H1 (cell line): ENCODE data around the gene RNU4-1. TPM values are rescaled to one million over a fixed set of nuclear protein-coding genes. Genes with fewer than 3 reads are reported as not detected.

Source experiments
- CTCF ChIA-PET: fragments of 300-600 bp; sonication (Branson Sonifier 250); formaldehyde crosslinking; loops from one replicate; lab custom pipeline; 2021; ENCODE audit not compliant: partially characterized antibody; lab: Charles Lee
- POLR2A ChIA-PET: fragments of 300-600 bp; sonication (Branson Sonifier 250); formaldehyde crosslinking; loops from one replicate; lab custom pipeline; 2021; ENCODE audit warnings: inconsistent platforms; ENCODE audit not compliant: partially characterized antibody; lab: Charles Lee
- DNase-seq, 2 experiments: peaks; one replicate each; pipeline versions ENCODE4 v3.0.0 to v3.0.0-alpha.2; 2010 to 2022; ENCODE audit warnings: low spot score in 2 of 2, low read depth in 1 of 2, mixed read lengths in 1 of 2
- FAIRE-seq: peaks from 2 replicates; lab custom pipeline; 2011; peaks lifted over from hg19 to GRCh38; lab: Jason Lieb, UNC
- H2AFZ ChIP-seq: 2 replicates; pipeline ENCODE4 v1.8.1; 2012; ENCODE audit warnings: low read length, inconsistent platforms
- H2AK5ac ChIP-seq: 2 replicates; pipeline ENCODE4 v1.6.1; 2013; ENCODE audit warnings: low read depth, low read length
- H2BK120ac ChIP-seq: replicated peaks from 2 replicates; pipeline ENCODE3; 2013; ENCODE audit warnings: low read depth, low read length, inconsistent platforms
- H2BK12ac ChIP-seq: 2 replicates; pipeline ENCODE4 v1.6.1; 2013; ENCODE audit warnings: low read depth, low read length
- H2BK15ac ChIP-seq: 2 replicates; pipeline ENCODE4 v1.6.1; 2013; ENCODE audit warnings: low read length
- H2BK20ac ChIP-seq: 2 replicates; pipeline ENCODE4 v1.6.1; 2013; ENCODE audit warnings: low read length
- H2BK5ac ChIP-seq: 2 replicates; pipeline ENCODE4 v1.6.1; 2013; ENCODE audit warnings: low read depth, low read length
- H3K14ac ChIP-seq: 2 replicates; pipeline ENCODE4 v1.6.1; 2013; ENCODE audit warnings: inconsistent platforms; ENCODE audit not compliant: insufficient read length
- H3K18ac ChIP-seq: 2 replicates; pipeline ENCODE4 v1.6.1; 2013; ENCODE audit warnings: low read length; ENCODE audit errors: extremely low read depth
- H3K23ac ChIP-seq: 2 replicates; pipeline ENCODE4 v1.6.1; 2013; ENCODE audit warnings: inconsistent platforms; ENCODE audit not compliant: insufficient read length
- H3K23me2 ChIP-seq: 2 replicates; pipeline ENCODE4 v1.6.1; 2013; ENCODE audit warnings: low read depth, low read length
- H3K27ac ChIP-seq: 2 replicates; pipeline ENCODE4 v1.6.1; 2011; ENCODE audit warnings: low read depth, low read length, inconsistent platforms
- H3K27me3 ChIP-seq, 4 experiments: replicated peaks in 1 of 4; 1 replicate in 1 of 4; 2 replicates in 3 of 4; pipeline versions ENCODE4 v1.6.1 to v1.8.1; 2011 to 2013; ENCODE audit warnings: low read length in 3 of 4, mild to moderate bottlenecking in 3 of 4, inconsistent platforms in 2 of 4, mixed read lengths in 2 of 4, moderate library complexity in 1 of 4; ENCODE audit not compliant: control insufficient read depth in 3 of 4, insufficient read depth in 3 of 4; ENCODE audit errors: extremely low read depth in 1 of 4
- H3K36me3 ChIP-seq, 4 experiments: 2 replicates each; pipeline versions ENCODE4 v1.6.1 to v1.8.1; 2011 to 2013; ENCODE audit warnings: mild to moderate bottlenecking in 4 of 4, low read length in 3 of 4, moderate library complexity in 2 of 4, control low read depth in 1 of 4, inconsistent platforms in 1 of 4; ENCODE audit not compliant: insufficient read depth in 4 of 4, control insufficient read depth in 2 of 4
- H3K4ac ChIP-seq: replicated peaks from 2 replicates; pipeline ENCODE3; 2013; ENCODE audit warnings: low read length, low read depth, mixed read lengths, inconsistent platforms; ENCODE audit not compliant: insufficient read length
- H3K4me1 ChIP-seq, 4 experiments: replicated peaks in 1 of 4; 1 replicate in 1 of 4; 2 replicates in 3 of 4; pipeline versions ENCODE4 v1.6.1 to v1.8.1; 2011 to 2013; ENCODE audit warnings: low read length in 3 of 4, inconsistent platforms in 2 of 4, mixed read lengths in 1 of 4; ENCODE audit not compliant: insufficient read depth in 4 of 4, control insufficient read depth in 3 of 4
- H3K4me2 ChIP-seq, 2 experiments: 2 replicates each; pipeline versions ENCODE4 v1.6.1 to v1.8.1; 2011 to 2013; ENCODE audit warnings: low read depth in 2 of 2, low read length in 2 of 2, control low read depth in 1 of 2, inconsistent platforms in 1 of 2, mild to moderate bottlenecking in 1 of 2; ENCODE audit not compliant: insufficient read depth in 1 of 2
- H3K4me3 ChIP-seq, 4 experiments: fragments of 200-600, 300-600 bp in 1 of 4; sonication (generic), shearing (Covaris generic), sonication (Bioruptor Twin) in 1 of 4; 2 replicates each; pipeline versions ENCODE4 v1.5.1 to v1.8.1; 2011 to 2016; ENCODE audit warnings: low read length in 4 of 4, low read depth in 3 of 4, control low read depth in 2 of 4, inconsistent platforms in 2 of 4, mild to moderate bottlenecking in 2 of 4, mixed read lengths in 1 of 4, moderate library complexity in 1 of 4; ENCODE audit not compliant: insufficient read depth in 2 of 4; ENCODE audit errors: extremely low read depth in 1 of 4
- H3K56ac ChIP-seq: replicated peaks from 2 replicates; pipeline ENCODE3; 2013; ENCODE audit warnings: low read depth, mild to moderate bottlenecking, mixed read lengths, low read length, inconsistent platforms; ENCODE audit not compliant: insufficient read length
- H3K79me1 ChIP-seq: 2 replicates; pipeline ENCODE4 v1.6.1; 2013; ENCODE audit warnings: low read depth, low read length, control low read depth
- H3K79me2 ChIP-seq, 2 experiments: 2 replicates each; pipeline versions ENCODE4 v1.6.1 to v1.8.1; 2012 to 2013; ENCODE audit warnings: low read length in 2 of 2, mild to moderate bottlenecking in 2 of 2, inconsistent platforms in 1 of 2; ENCODE audit not compliant: insufficient read depth in 2 of 2, control insufficient read depth in 1 of 2
- H3K9ac ChIP-seq, 4 experiments: replicated peaks in 1 of 4; 1 replicate in 1 of 4; 2 replicates in 3 of 4; pipeline versions ENCODE4 v1.6.1 to v1.8.1; 2011 to 2013; ENCODE audit warnings: low read depth in 3 of 4, low read length in 3 of 4, control low read depth in 2 of 4, mild to moderate bottlenecking in 2 of 4, moderate library complexity in 2 of 4, inconsistent platforms in 1 of 4; ENCODE audit errors: extremely low read depth in 1 of 4
- H3K9me3 ChIP-seq, 2 experiments: 2 replicates each; pipeline versions ENCODE4 v1.6.1 to v1.8.1; 2012 to 2013; ENCODE audit warnings: mild to moderate bottlenecking in 2 of 2, moderate library complexity in 2 of 2, control low read depth in 1 of 2, inconsistent platforms in 1 of 2, low read depth in 1 of 2, low read length in 1 of 2, mixed read lengths in 1 of 2; ENCODE audit not compliant: insufficient read depth in 2 of 2
- H4K20me1 ChIP-seq, 2 experiments: replicated peaks in 1 of 2; 2 replicates each; pipeline versions ENCODE3 to v1.8.1; 2011 to 2013; ENCODE audit warnings: inconsistent platforms in 2 of 2, low read length in 2 of 2, mild to moderate bottlenecking in 1 of 2; ENCODE audit not compliant: insufficient read depth in 2 of 2, control insufficient read depth in 1 of 2
- H4K5ac ChIP-seq: 2 replicates; pipeline ENCODE4 v1.6.1; 2013; ENCODE audit warnings: low read length, low read depth, mixed read lengths, inconsistent platforms; ENCODE audit not compliant: insufficient read length
- H4K8ac ChIP-seq: 2 replicates; pipeline ENCODE4 v1.8.0; 2013; ENCODE audit warnings: mild to moderate bottlenecking, moderate library complexity, low read length, inconsistent platforms; ENCODE audit not compliant: insufficient read depth; ENCODE audit errors: extremely low read depth
- H4K91ac ChIP-seq: replicated peaks from 2 replicates; pipeline ENCODE3; 2013; ENCODE audit warnings: low read length, mixed read lengths, inconsistent platforms; ENCODE audit not compliant: insufficient read length
- BRCA1 ChIP-seq: IDR thresholded peaks from 2 replicates; pipeline ENCODE4 v1.6.1; 2012; ENCODE audit warnings: low read depth, low read length, improper control_type of control experiment
- CBX5 ChIP-seq: fragments of 300-800, 300-1000 bp; sonication (generic); IDR thresholded peaks from 2 replicates; pipeline ENCODE4 v1.7.1; 2016; ENCODE audit warnings: antibody characterized with exemption, low read length, low read depth
- CREB1 ChIP-seq: IDR thresholded peaks from 2 replicates; pipeline ENCODE4 v1.6.1; 2012; ENCODE audit warnings: inconsistent platforms
- JUN ChIP-seq: IDR thresholded peaks from 2 replicates; pipeline ENCODE4 v1.6.1; 2011; ENCODE audit warnings: low read depth, mild to moderate bottlenecking, improper control_type of control experiment, low read length
- PHF8 ChIP-seq: fragments of 200-600 bp; sonication (generic); conservative IDR thresholded peaks from 2 replicates; pipeline ENCODE4 v1.7.1; 2012; ENCODE audit warnings: low read depth, mild to moderate bottlenecking, inconsistent platforms, low read length, moderate library complexity
- RBBP5 ChIP-seq: IDR thresholded peaks from 2 replicates; pipeline ENCODE4 v1.7.1; 2012; ENCODE audit warnings: low read depth, mild to moderate bottlenecking, inconsistent platforms, low read length, moderate library complexity, borderline replicate concordance
- RFX5 ChIP-seq: IDR thresholded peaks from 2 replicates; pipeline ENCODE4 v1.6.1; 2011; ENCODE audit warnings: low read depth, low read length, improper control_type of control experiment, borderline replicate concordance
- SP4 ChIP-seq: IDR thresholded peaks from 2 replicates; pipeline ENCODE4 v1.6.1; 2012; ENCODE audit warnings: low read length, inconsistent platforms
- ZNF274 ChIP-seq: IDR thresholded peaks from 2 replicates; pipeline ENCODE4 v1.7.0; 2012; ENCODE audit warnings: low read length, borderline replicate concordance; ENCODE audit errors: extremely low read depth
- WGBS, 2 experiments: shearing (Covaris generic) in 1 of 2; methylation state at CpG; one replicate each; pipeline versions ENCODE4 v1.1.6 to v1.1.7; 2013 to 2015; ENCODE audit warnings: low lambda C conversion rate in 2 of 2, mixed read lengths in 2 of 2, inconsistent platforms in 1 of 2, low coverage in 1 of 2, missing lambda C conversion rate in 1 of 2; ENCODE audit not compliant: insufficient replicate concordance in 2 of 2, insufficient coverage in 1 of 2, insufficient read length in 1 of 2; ENCODE audit errors: extremely low coverage in 1 of 2, missing lambda C conversion rate in 1 of 2; 5-methylcytosine and 5-hydroxymethylcytosine counted together
- polyA plus RNA-seq, 7 experiments: library from polyadenylated mRNA; depleted of rRNA in 3 of 7; stranded (reverse) in 5 of 7; unstranded in 2 of 7; fragments of >200 nt in 5 of 7; fragments of 200-250 nt in 2 of 7; gene quantifications; 1 replicate in 5 of 7; 2 replicates in 1 of 7; 4 replicates in 1 of 7; pipeline versions ENCODE4 v1.2.1 to v1.2.3, GENCODE V29; 2011 to 2013; ENCODE audit warnings: missing spikeins in 2 of 7, mixed read lengths in 2 of 7
- total RNA-seq: library from RNA; stranded (reverse); fragmentation: NEBNext Ultra II Directional; extraction: Animal tissue kit (Norgen Biotek cat#: 25700); gene quantifications from 2 replicates; pipeline ENCODE4 v1.2.1, GENCODE V29; 2021

Gene RNU4-1
- total and polyA plus RNA-seq, 2 of the 8 experiments (the other 6 are each of a cell fraction or from before 2014, with no cell fraction given) = under 0.01 to 1,424 TPM

- Histone ChIP-seq H3K9ac (no peak overlapping the region), H3K27me3 (no peaks in the 10 kb centered on the region), H3K36me3 (no peaks in the 10 kb centered on the region), H3K4me1 (peaks cover 17 to 40% (median 27%) of the 10 kb centered on the region in 4 experiments), H3K23me2 (peaks cover 8% of the 10 kb centered on the region; the same call in 1 of the 2 replicates), H2AFZ (no peak overlapping the region), H3K23ac (no peak overlapping the region), H2BK20ac (no peak overlapping the region), H2BK12ac (no peak overlapping the region), H2AK5ac (0 out of 2 replicates have a peak overlapping the region, but pooled peaks have one; percentile 70), H3K18ac (no peak overlapping the region), H2BK15ac (no peak overlapping the region), H4K5ac (no peak overlapping the region), H3K79me1 (peaks cover 26% of the 10 kb centered on the region), H4K8ac (0 out of 2 replicates have a peak overlapping the region, but pooled peaks have one; percentile 37), H3K14ac (no peak overlapping the region), H3K4me2 (no peak overlapping the region), H3K79me2 (peaks cover 35 to 91% of the 10 kb centered on the region in 2 experiments), H3K4ac (no peak overlapping the region), H3K27ac (no peak overlapping the region), H2BK5ac (no peak overlapping the region), H4K20me1 (peaks cover 8 to 18% of the 10 kb centered on the region in 2 experiments), H4K91ac (no peak overlapping the region), H2BK120ac (no peak overlapping the region), H3K56ac (no peak overlapping the region), H3K4me3 (no peak overlapping the region), H3K9me3 (no peaks in the 10 kb centered on the region)
- DNase-seq (no peak), FAIRE-seq (no peak)
- 93% methylated on average over 5 of the region's 5 CpGs; no CpG with 5 or more reads in 1 of the 2 experiments for WGBS, 2 experiments
- POLR2A ChIA-PET = interaction anchor here (0.5 to 88.3 kb wide), 3 partner anchors 7 to 66 kb away, joined by 3 to 4270 read pairs (median 4270); partner anchors contain the start of genes GCN1, PXN, RNU4-1 and RNU4-2
- CTCF ChIA-PET = interaction anchor here (0.7 to 34.8 kb wide), 6 partner anchors 16 to 169 kb away, joined by 3 to 930 read pairs (median 6); no protein-coding TSS in a partner anchor
- TF ChIP-seq RFX5 (no peak), PHF8 (no peak), CBX5 (no peak), SP4 (no peak), BRCA1 (no peak), RBBP5 (no peak), ZNF274 (no peak), CREB1 (no peak), JUN (no peak)
These were observed 32.4 kb downstream of the RNU4-1 start for GRCh38 chr12:120260607-120261006.
